ENCODE results near the gene DPP6.
"Not testable (repeated sequence)": the region's sequence is repeated elsewhere in the genome, so short reads cannot be mapped to it uniquely, and the experiment has no call there.

The DPP6 gene

GRCh38 chr7:154678001-154678550 lies 625.9 kb downstream of the DPP6 start:
- DNase-seq: not testable (repeated sequence)

- DNase-seq: no peak
Measured at GRCh38 chr7:154679379-154680053, 627.3 kb downstream of the DPP6 start.

GRCh38 chr7:154680894-154681659 lies 628.9 kb downstream of the DPP6 start:
- DNase-seq: no peak

- DNase-seq: no peak
Measured at GRCh38 chr7:154682003-154682402, 629.8 kb downstream of the DPP6 start.

GRCh38 chr7:154684666-154685563 lies 632.7 kb downstream of the DPP6 start:
- DNase-seq: no peak

GRCh38 chr7:154685564-154685901 lies 633.3 kb downstream of the DPP6 start:
- DNase-seq: no peak

- DNase-seq: no peak
Measured at GRCh38 chr7:154686305-154686704, 634.1 kb downstream of the DPP6 start.

GRCh38 chr7:154688952-154689351 lies 636.8 kb downstream of the DPP6 start:
- DNase-seq: no peak

GRCh38 chr7:154690411-154690810 lies 638.2 kb downstream of the DPP6 start:
- DNase-seq: no peak

- DNase-seq: no peak
Measured at GRCh38 chr7:154693661-154694060, 641.5 kb downstream of the DPP6 start.

GRCh38 chr7:154695836-154696235 lies 643.6 kb downstream of the DPP6 start:
- DNase-seq: no peak

GRCh38 chr7:154696556-154696955 lies 644.4 kb downstream of the DPP6 start:
- no peak for DNase-seq

GRCh38 chr7:154698726-154699291 lies 646.6 kb downstream of the DPP6 start:
- DNase-seq: no peak

GRCh38 chr7:154699417-154699816 lies 647.2 kb downstream of the DPP6 start:
- no peak for DNase-seq

- DNase-seq: no peak
Measured at GRCh38 chr7:154709840-154710520, 657.8 kb downstream of the DPP6 start.

- DNase-seq: no peak
Measured at GRCh38 chr7:154720016-154720415, 667.8 kb downstream of the DPP6 start.

GRCh38 chr7:154721086-154721485 lies 668.9 kb downstream of the DPP6 start:
- DNase-seq: no peak

- no peak for DNase-seq
Measured at GRCh38 chr7:154726368-154726767, 674.2 kb downstream of the DPP6 start.

- DNase-seq: no peak
Measured at GRCh38 chr7:154729056-154729455, 676.9 kb downstream of the DPP6 start.

GRCh38 chr7:154735766-154736165 lies 683.6 kb downstream of the DPP6 start:
- DNase-seq: no peak

GRCh38 chr7:154736389-154736788 lies 684.2 kb downstream of the DPP6 start:
- no peak for DNase-seq

- DNase-seq: no peak
Measured at GRCh38 chr7:154738216-154738615, 686.0 kb downstream of the DPP6 start.

Measured in GOT3 (cell line).